ENCODE results near the gene DECR2. TPM values are rescaled to one million over a fixed set of nuclear protein-coding genes. Genes with fewer than 3 reads are reported as not detected.
"Not testable (repeated sequence)": the region's sequence is repeated elsewhere in the genome, so short reads cannot be mapped to it uniquely, and the experiment has no call there.

The DECR2 gene
- total and polyA plus RNA-seq, 2 donors (not counting 1 experiment from before 2014, with no cell fraction given) = 12.0 to 12.1 TPM

DNA sequence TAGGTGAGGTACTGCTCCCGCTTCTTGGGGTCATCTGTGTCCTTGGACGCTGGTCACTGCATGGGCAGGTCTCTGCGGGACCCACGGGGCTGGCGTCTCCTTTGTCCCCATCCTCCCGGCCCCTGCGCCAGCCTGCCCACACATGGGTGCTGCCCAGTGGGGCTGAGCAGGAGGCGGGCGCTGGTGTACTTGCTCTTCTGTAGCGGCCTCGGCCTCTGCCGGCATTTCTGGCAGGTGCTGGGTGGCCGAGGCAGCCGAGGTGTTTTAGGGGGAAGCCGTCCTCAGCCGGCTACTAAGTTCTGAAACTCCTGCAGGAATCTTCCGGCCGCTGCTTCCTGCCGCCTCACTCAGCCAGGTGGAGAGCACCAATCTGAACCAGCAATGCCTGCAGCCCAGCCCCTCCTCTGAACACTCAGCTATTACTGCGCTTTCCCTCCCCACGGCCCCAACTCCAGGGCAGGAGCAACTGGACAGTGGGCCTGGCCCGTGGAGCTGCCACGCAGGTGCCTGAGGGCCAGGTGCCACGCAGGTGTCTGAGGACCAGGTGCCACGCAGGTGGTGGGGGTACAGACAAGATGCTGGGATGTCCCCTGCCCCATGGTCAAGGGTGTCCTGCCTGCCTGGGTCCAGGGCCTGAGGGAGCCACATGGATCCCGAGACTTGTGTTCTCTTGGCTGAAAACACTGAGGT is 10.0 kb downstream of the DECR2 start:
- DNase-seq (ENCODE audit: low read depth in 2 of 2) = no peak
- peaks cover 6% of the 10 kb centered on the region for H3K36me3 ChIP-seq (ENCODE audit: control insufficient read depth, insufficient read depth, low read length)
- H3K79me2 ChIP-seq (ENCODE audit: control insufficient read depth, insufficient read depth, low read length) = no peaks in the 10 kb centered on the region
- H4K20me1 ChIP-seq (ENCODE audit: control insufficient read depth, extremely low read depth, insufficient read depth, low read length) = no peaks in the 10 kb centered on the region
- TF ChIP-seq, protein P1, sequence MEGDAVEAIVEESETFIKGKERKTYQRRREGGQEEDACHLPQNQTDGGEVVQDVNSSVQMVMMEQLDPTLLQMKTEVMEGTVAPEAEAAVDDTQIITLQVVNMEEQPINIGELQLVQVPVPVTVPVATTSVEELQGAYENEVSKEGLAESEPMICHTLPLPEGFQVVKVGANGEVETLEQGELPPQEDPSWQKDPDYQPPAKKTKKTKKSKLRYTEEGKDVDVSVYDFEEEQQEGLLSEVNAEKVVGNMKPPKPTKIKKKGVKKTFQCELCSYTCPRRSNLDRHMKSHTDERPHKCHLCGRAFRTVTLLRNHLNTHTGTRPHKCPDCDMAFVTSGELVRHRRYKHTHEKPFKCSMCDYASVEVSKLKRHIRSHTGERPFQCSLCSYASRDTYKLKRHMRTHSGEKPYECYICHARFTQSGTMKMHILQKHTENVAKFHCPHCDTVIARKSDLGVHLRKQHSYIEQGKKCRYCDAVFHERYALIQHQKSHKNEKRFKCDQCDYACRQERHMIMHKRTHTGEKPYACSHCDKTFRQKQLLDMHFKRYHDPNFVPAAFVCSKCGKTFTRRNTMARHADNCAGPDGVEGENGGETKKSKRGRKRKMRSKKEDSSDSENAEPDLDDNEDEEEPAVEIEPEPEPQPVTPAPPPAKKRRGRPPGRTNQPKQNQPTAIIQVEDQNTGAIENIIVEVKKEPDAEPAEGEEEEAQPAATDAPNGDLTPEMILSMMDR (conservative IDR thresholded peaks at IDR 0.05 in 1 of 2, IDR thresholded peaks at IDR 0.05 in 1 of 2; ENCODE audit: low read depth in 1 of 2, low read length in 2 of 2) = no peak
- no peak for TF ChIP-seq EZH2 (IDR thresholded peaks at IDR 0.05; ENCODE audit: low read length, missing control alignments)
- H3K9me3 ChIP-seq (ENCODE audit: control insufficient read depth, insufficient read depth, low read depth, low read length) = no peaks in the 10 kb centered on the region
- no peak overlapping the region for H3K4me3 ChIP-seq (replicated peaks in 1 of 4; ENCODE audit: control extremely low read depth in 1 of 4, insufficient read depth in 1 of 4, low read depth in 3 of 4, low read length in 4 of 4)
- no peak overlapping the region for H3K4me2 ChIP-seq (ENCODE audit: extremely low read depth, insufficient read depth, low read length)
- H3K27me3 ChIP-seq (ENCODE audit: control insufficient read depth, insufficient read depth, low read length) = no peaks in the 10 kb centered on the region
- no peak overlapping the region for H3K27ac ChIP-seq (ENCODE audit: insufficient read depth, low read length)
- no peaks in the 10 kb centered on the region for H3K4me1 ChIP-seq (ENCODE audit: control insufficient read depth, extremely low read depth, insufficient read depth, low read length)
- no peak overlapping the region for H3K9ac ChIP-seq (ENCODE audit: insufficient read depth, low read length)
- no peak overlapping the region for H2AFZ ChIP-seq (ENCODE audit: low read length)

DNA sequence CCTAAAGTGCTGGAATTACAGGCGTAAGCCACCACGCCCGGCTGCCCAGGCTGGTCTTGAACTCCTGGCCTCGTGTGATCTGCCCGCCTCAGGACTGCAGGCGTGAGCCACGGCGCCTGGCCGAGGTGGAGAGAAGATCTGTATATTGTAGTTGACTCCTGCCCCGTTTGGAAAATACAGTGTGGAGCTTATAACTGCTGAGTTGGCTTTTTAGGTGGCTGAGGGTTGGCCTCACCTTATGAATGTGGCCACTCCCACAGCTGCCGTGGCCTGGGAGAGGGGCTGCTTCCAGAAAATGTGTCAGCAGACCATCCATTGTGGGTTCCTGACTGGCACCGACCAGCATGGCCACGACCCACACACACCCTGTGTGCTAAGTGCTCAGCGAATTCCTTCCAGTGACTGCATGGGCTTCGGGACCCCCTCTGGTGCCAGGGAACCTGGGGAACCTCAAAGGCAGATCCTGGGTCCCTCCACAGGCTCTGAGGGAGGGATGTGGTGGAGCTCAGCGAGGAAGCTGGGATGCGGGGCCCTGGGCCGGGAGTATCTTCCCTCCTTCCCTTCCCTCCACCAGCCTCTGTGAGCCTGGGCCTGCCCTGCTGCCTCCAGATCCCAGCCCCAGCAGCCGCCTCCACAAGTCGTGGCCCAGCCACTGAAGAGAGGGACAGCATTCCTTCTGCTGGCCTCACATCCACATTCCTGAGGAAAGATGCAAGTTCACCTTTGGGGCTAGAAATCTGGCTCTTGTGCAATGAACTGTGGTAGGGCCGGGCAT is 12.9 kb downstream of the DECR2 start:
- H3K27me3 ChIP-seq (ENCODE audit: control insufficient read depth, insufficient read depth, low read length) = no peaks in the 10 kb centered on the region
- no peak for DNase-seq (ENCODE audit: low read depth in 2 of 2)
- no peaks in the 10 kb centered on the region for H4K20me1 ChIP-seq (ENCODE audit: control insufficient read depth, extremely low read depth, insufficient read depth, low read length)
- no peak overlapping the region for H3K27ac ChIP-seq (ENCODE audit: insufficient read depth, low read length)
- H3K9ac ChIP-seq (ENCODE audit: insufficient read depth, low read length) = no peak overlapping the region
- peaks cover 4% of the 10 kb centered on the region for H3K36me3 ChIP-seq (ENCODE audit: control insufficient read depth, insufficient read depth, low read length)
- no peaks in the 10 kb centered on the region for H3K9me3 ChIP-seq (ENCODE audit: control insufficient read depth, insufficient read depth, low read depth, low read length)
- TF ChIP-seq EZH2 (IDR thresholded peaks at IDR 0.05; ENCODE audit: low read length, missing control alignments) = no peak
- TF ChIP-seq, protein P1 (conservative IDR thresholded peaks at IDR 0.05 in 1 of 2, IDR thresholded peaks at IDR 0.05 in 1 of 2; ENCODE audit: low read depth in 1 of 2, low read length in 2 of 2) = no peak
- no peaks in the 10 kb centered on the region for H3K4me1 ChIP-seq (ENCODE audit: control insufficient read depth, extremely low read depth, insufficient read depth, low read length)
- no peak overlapping the region for H3K4me3 ChIP-seq (replicated peaks in 1 of 4; ENCODE audit: control extremely low read depth in 1 of 4, insufficient read depth in 1 of 4, low read depth in 3 of 4, low read length in 4 of 4)
- H3K79me2 ChIP-seq (ENCODE audit: control insufficient read depth, insufficient read depth, low read length) = no peaks in the 10 kb centered on the region
- H2AFZ ChIP-seq (ENCODE audit: low read length) = no peak overlapping the region
- H3K4me2 ChIP-seq (ENCODE audit: extremely low read depth, insufficient read depth, low read length) = no peak overlapping the region

DNA sequence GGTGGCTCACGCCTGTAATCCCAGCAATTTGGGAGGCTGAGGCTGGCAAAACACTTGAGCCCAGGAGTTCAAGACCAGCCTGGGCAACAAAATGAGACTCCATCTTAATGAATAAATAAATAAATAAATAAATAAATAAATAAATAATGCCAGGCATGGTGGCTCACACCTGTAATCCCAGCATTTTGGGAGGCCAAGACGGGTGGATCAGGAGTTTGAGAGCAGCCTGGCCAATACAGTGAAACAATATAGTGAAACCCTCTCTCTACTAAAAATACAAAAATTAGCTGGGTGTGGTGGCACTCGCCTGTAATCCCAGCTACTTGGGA is 13.4 kb downstream of the DECR2 start:
- H3K9me3 ChIP-seq (ENCODE audit: control insufficient read depth, insufficient read depth, low read depth, low read length); DNase-seq (ENCODE audit: low read depth in 2 of 2): not testable (repeated sequence)

DNA sequence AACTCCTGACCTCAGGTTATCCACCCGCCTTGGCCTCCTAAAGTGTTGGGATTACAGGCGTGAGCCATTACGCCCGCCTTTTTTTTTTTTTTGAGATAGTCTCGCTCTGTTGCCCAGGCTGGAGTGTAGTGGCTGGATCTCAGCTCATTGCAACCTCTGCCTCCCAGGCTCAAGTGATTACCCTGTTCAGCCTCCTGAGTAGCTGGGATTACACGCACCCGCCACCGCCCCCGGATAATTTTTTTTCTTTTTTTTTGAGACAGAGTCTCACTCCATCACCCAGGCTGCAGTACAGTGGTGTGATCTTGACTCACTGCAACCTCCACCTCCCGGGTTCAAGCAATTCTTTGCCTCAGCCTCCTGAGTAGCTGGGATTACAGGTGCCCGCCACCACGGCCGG is 20.5 kb downstream of the DECR2 start:
- not testable (repeated sequence) for H3K9ac ChIP-seq (ENCODE audit: insufficient read depth, low read length); H3K4me1 ChIP-seq (ENCODE audit: control insufficient read depth, extremely low read depth, insufficient read depth, low read length); H3K79me2 ChIP-seq (ENCODE audit: control insufficient read depth, insufficient read depth, low read length); H3K36me3 ChIP-seq (ENCODE audit: control insufficient read depth, insufficient read depth, low read length); H3K27ac ChIP-seq (ENCODE audit: insufficient read depth, low read length); DNase-seq (ENCODE audit: low read depth in 2 of 2); H3K4me2 ChIP-seq (ENCODE audit: extremely low read depth, insufficient read depth, low read length); H4K20me1 ChIP-seq (ENCODE audit: control insufficient read depth, extremely low read depth, insufficient read depth, low read length); H3K9me3 ChIP-seq (ENCODE audit: control insufficient read depth, insufficient read depth, low read depth, low read length); H3K4me3 ChIP-seq (replicated peaks in 1 of 4; ENCODE audit: control extremely low read depth in 1 of 4, insufficient read depth in 1 of 4, low read depth in 3 of 4, low read length in 4 of 4); H3K27me3 ChIP-seq (ENCODE audit: control insufficient read depth, insufficient read depth, low read length); H2AFZ ChIP-seq (ENCODE audit: low read length)

More for the DNA sequence above, 13.4 kb downstream of the DECR2 start:
- not testable (repeated sequence) for H3K9ac ChIP-seq (ENCODE audit: insufficient read depth, low read length); H3K4me2 ChIP-seq (ENCODE audit: extremely low read depth, insufficient read depth, low read length); H4K20me1 ChIP-seq (ENCODE audit: control insufficient read depth, extremely low read depth, insufficient read depth, low read length); H3K27me3 ChIP-seq (ENCODE audit: control insufficient read depth, insufficient read depth, low read length); H2AFZ ChIP-seq (ENCODE audit: low read length); H3K27ac ChIP-seq (ENCODE audit: insufficient read depth, low read length); H3K79me2 ChIP-seq (ENCODE audit: control insufficient read depth, insufficient read depth, low read length); H3K36me3 ChIP-seq (ENCODE audit: control insufficient read depth, insufficient read depth, low read length); H3K4me3 ChIP-seq (replicated peaks in 1 of 4; ENCODE audit: control extremely low read depth in 1 of 4, insufficient read depth in 1 of 4, low read depth in 3 of 4, low read length in 4 of 4); H3K4me1 ChIP-seq (ENCODE audit: control insufficient read depth, extremely low read depth, insufficient read depth, low read length)
